ENCODE measurements around the gene KCTD10. TPM values are rescaled to one million over a fixed set of nuclear protein-coding genes. Genes with fewer than 3 reads are reported as not detected.
"Not testable (repeated sequence)": the region's sequence is repeated elsewhere in the genome, so short reads cannot be mapped to it uniquely, and the experiment has no call there.

The KCTD10 gene
- total RNA-seq, 1 experiment from 2014 or later = 41.5 TPM

GRCh38 chr12:109444259-109444658, 32.8 kb downstream of the KCTD10 start:
- POLR2A ChIA-PET = no interaction called here
- Mint-ChIP-seq H3K27ac (ENCODE audit: unreplicated experiment) (no peak overlapping the region), H3K4me3 (ENCODE audit: unreplicated experiment) (no peak overlapping the region)

GRCh38 chr12:109443794-109444193, 33.3 kb downstream of the KCTD10 start:
- H3K4me3 ChIP-seq (ENCODE audit: low read depth, low read length) = no peak overlapping the region
- H3K27me3 ChIP-seq (replicated peaks; ENCODE audit: control insufficient read depth, insufficient read depth, low read length) = no peaks in the 10 kb centered on the region
- TF ChIP-seq, protein P1, sequence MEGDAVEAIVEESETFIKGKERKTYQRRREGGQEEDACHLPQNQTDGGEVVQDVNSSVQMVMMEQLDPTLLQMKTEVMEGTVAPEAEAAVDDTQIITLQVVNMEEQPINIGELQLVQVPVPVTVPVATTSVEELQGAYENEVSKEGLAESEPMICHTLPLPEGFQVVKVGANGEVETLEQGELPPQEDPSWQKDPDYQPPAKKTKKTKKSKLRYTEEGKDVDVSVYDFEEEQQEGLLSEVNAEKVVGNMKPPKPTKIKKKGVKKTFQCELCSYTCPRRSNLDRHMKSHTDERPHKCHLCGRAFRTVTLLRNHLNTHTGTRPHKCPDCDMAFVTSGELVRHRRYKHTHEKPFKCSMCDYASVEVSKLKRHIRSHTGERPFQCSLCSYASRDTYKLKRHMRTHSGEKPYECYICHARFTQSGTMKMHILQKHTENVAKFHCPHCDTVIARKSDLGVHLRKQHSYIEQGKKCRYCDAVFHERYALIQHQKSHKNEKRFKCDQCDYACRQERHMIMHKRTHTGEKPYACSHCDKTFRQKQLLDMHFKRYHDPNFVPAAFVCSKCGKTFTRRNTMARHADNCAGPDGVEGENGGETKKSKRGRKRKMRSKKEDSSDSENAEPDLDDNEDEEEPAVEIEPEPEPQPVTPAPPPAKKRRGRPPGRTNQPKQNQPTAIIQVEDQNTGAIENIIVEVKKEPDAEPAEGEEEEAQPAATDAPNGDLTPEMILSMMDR (IDR thresholded peaks at IDR 0.05; ENCODE audit: insufficient read depth in 1 of 2, low read depth in 1 of 2, low read length in 1 of 2, severe bottlenecking in 1 of 2, unreplicated experiment in 1 of 2) = no peak
- no peak overlapping the region for H3K4me3 Mint-ChIP-seq (ENCODE audit: unreplicated experiment)
- no peaks in the 10 kb centered on the region for H3K4me1 Mint-ChIP-seq (ENCODE audit: low read depth, unreplicated experiment)
- DNase-seq = no peak
- intact Hi-C loops (cut with micrococcal nuclease; ENCODE audit: unreplicated experiment) = no loop called here
- no TSS peak for BruUV-seq (replicated peaks)
- H3K9me3 Mint-ChIP-seq (ENCODE audit: unreplicated experiment) = no peaks in the 10 kb centered on the region
- no peaks in the 10 kb centered on the region; the same call in 1 of the 2 replicates for H3K36me3 ChIP-seq (ENCODE audit: control insufficient read depth, insufficient read depth, low read length)
- POLR2A ChIA-PET = no interaction called here
- H3K4me1 ChIP-seq = no peaks in the 10 kb centered on the region
- peaks cover 18% of the 10 kb centered on the region for H3K36me3 Mint-ChIP-seq (ENCODE audit: insufficient read depth, unreplicated experiment)
- no peaks in the 10 kb centered on the region for H3K9me3 ChIP-seq
- no peak overlapping the region for H3K27ac Mint-ChIP-seq (ENCODE audit: unreplicated experiment)
- H3K27me3 Mint-ChIP-seq (ENCODE audit: insufficient read depth, unreplicated experiment) = no peaks in the 10 kb centered on the region
- CTCF ChIA-PET = no interaction called here

More at GRCh38 chr12:109444259-109444658, 32.8 kb downstream of the KCTD10 start:
- H3K9me3 ChIP-seq = no peaks in the 10 kb centered on the region
- no peaks in the 10 kb centered on the region for H3K9me3 Mint-ChIP-seq (ENCODE audit: unreplicated experiment)
- H3K27me3 ChIP-seq (replicated peaks; ENCODE audit: control insufficient read depth, insufficient read depth, low read length) = no peaks in the 10 kb centered on the region
- intact Hi-C loops (cut with micrococcal nuclease; ENCODE audit: unreplicated experiment) = no loop called here
- peaks cover 23% of the 10 kb centered on the region for H3K36me3 Mint-ChIP-seq (ENCODE audit: insufficient read depth, unreplicated experiment)
- CTCF ChIA-PET = no interaction called here
- no peak overlapping the region for H3K4me3 ChIP-seq (ENCODE audit: low read depth, low read length)
- no peaks in the 10 kb centered on the region for H3K27me3 Mint-ChIP-seq (ENCODE audit: insufficient read depth, unreplicated experiment)
- H3K36me3 ChIP-seq (ENCODE audit: control insufficient read depth, insufficient read depth, low read length) = no peaks in the 10 kb centered on the region; the same call in 1 of the 2 replicates
- TF ChIP-seq, protein P1 (IDR thresholded peaks at IDR 0.05; ENCODE audit: insufficient read depth in 1 of 2, low read depth in 1 of 2, low read length in 1 of 2, severe bottlenecking in 1 of 2, unreplicated experiment in 1 of 2) = no peak
- no peak for DNase-seq
- no peaks in the 10 kb centered on the region for H3K4me1 Mint-ChIP-seq (ENCODE audit: low read depth, unreplicated experiment)
- BruUV-seq (replicated peaks) = no TSS peak
- H3K4me1 ChIP-seq = no peaks in the 10 kb centered on the region

DNA sequence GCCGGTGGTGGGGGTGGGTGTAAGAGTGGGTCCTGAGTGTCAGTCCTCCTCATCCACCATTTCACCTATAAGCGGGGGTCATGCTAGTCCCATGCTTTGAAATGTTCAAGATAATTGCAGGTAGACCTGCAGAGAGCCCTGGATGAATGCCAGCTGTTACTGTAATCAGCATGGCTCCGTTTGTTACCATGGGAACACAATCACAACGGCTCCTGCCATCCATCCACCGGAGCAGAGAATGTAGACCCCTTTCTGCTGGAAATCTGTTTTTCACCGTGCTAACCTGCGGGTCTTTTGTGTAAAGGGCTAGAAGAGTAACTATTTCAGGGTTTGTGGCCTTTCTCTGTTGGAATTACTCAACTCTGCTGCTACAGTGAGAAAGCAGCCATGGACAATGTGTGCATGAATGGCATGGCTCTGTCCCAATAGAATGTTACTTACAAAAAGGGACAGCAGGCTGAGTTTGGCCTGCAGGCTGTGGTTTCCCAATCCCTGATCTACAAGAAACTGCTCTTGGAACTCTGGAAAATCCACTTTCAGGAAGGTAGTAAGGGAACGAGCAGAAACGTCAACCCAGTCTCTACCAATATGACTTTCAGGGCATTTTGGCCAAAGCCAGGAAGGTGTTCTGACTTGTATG, 36.1 kb downstream of the KCTD10 start:
- Histone ChIP-seq H3K4me3 (ENCODE audit: low read depth, low read length) (no peak overlapping the region), H3K27me3 (replicated peaks; ENCODE audit: control insufficient read depth, insufficient read depth, low read length) (no peaks in the 10 kb centered on the region), H3K36me3 (ENCODE audit: control insufficient read depth, insufficient read depth, low read length) (no peaks in the 10 kb centered on the region), H3K9me3 (no peaks in the 10 kb centered on the region), H3K4me1 (no peaks in the 10 kb centered on the region)
- peaks cover 7% of the 10 kb centered on the region for H3K36me3 Mint-ChIP-seq (ENCODE audit: insufficient read depth, unreplicated experiment)
- TF ChIP-seq, protein P1 (IDR thresholded peaks at IDR 0.05; ENCODE audit: insufficient read depth in 1 of 2, low read depth in 1 of 2, low read length in 1 of 2, severe bottlenecking in 1 of 2, unreplicated experiment in 1 of 2) = no peak
- H3K4me3 Mint-ChIP-seq (ENCODE audit: unreplicated experiment) = no peak overlapping the region
- BruUV-seq (replicated peaks) = no TSS peak
- no peak for DNase-seq
- H3K27ac Mint-ChIP-seq (ENCODE audit: unreplicated experiment) = no peak overlapping the region
- H3K4me1 Mint-ChIP-seq (ENCODE audit: low read depth, unreplicated experiment) = no peaks in the 10 kb centered on the region
- POLR2A ChIA-PET = no interaction called here
- intact Hi-C loops (cut with micrococcal nuclease; ENCODE audit: unreplicated experiment) = no loop called here
- CTCF ChIA-PET = no interaction called here
- no peaks in the 10 kb centered on the region for H3K27me3 Mint-ChIP-seq (ENCODE audit: insufficient read depth, unreplicated experiment)
- H3K9me3 Mint-ChIP-seq (ENCODE audit: unreplicated experiment) = no peaks in the 10 kb centered on the region

- H3K9me3 Mint-ChIP-seq (ENCODE audit: unreplicated experiment); H3K27me3 Mint-ChIP-seq (ENCODE audit: insufficient read depth, unreplicated experiment); intact Hi-C loops (cut with micrococcal nuclease; ENCODE audit: unreplicated experiment): not testable (repeated sequence)
These were observed 37.1 kb downstream of the KCTD10 start for GRCh38 chr12:109439951-109440350.

More at GRCh38 chr12:109439951-109440350, 37.1 kb downstream of the KCTD10 start:
- POLR2A ChIA-PET; H3K4me1 ChIP-seq; H3K27me3 ChIP-seq (replicated peaks; ENCODE audit: control insufficient read depth, insufficient read depth, low read length); H3K4me3 ChIP-seq (ENCODE audit: low read depth, low read length); H3K4me3 Mint-ChIP-seq (ENCODE audit: unreplicated experiment); H3K9me3 ChIP-seq; CTCF ChIA-PET; BruUV-seq (replicated peaks); DNase-seq; H3K36me3 ChIP-seq (ENCODE audit: control insufficient read depth, insufficient read depth, low read length); H3K27ac Mint-ChIP-seq (ENCODE audit: unreplicated experiment); H3K4me1 Mint-ChIP-seq (ENCODE audit: low read depth, unreplicated experiment); H3K36me3 Mint-ChIP-seq (ENCODE audit: insufficient read depth, unreplicated experiment): not testable (repeated sequence)

All from Caco-2 (cell line).